ENCODE measurements around the gene WWOX.

The WWOX gene

GRCh38 chr16:78760611-78761010 is 661.2 kb downstream of the WWOX start:
- CTCF ChIA-PET, result no interaction called here

DNA sequence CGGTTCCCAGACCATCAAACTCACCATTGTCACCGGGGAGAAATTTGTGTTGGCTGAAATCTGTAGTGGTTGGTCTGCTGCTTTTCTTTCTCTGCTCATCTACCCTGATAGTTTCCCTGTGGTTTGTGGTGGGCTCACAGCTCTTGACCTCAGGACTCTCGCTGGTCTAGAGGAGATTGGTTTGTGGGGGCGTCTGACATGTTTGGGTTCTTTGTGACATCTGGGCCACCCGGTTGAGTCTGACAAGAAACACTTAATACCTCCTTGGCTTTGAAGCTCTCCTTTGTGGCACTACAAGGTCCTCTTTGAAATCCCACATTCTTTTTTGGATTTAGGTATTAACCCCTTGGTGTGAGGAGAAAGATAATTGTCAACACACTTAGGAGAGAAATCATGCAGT is 662.0 kb downstream of the WWOX start:
- DNase-seq (ENCODE audit: low read depth, low spot score), result no peak
- ChIA-PET CTCF (no interaction called here), POLR2A (no interaction called here)
- TF ChIP-seq, protein P1, sequence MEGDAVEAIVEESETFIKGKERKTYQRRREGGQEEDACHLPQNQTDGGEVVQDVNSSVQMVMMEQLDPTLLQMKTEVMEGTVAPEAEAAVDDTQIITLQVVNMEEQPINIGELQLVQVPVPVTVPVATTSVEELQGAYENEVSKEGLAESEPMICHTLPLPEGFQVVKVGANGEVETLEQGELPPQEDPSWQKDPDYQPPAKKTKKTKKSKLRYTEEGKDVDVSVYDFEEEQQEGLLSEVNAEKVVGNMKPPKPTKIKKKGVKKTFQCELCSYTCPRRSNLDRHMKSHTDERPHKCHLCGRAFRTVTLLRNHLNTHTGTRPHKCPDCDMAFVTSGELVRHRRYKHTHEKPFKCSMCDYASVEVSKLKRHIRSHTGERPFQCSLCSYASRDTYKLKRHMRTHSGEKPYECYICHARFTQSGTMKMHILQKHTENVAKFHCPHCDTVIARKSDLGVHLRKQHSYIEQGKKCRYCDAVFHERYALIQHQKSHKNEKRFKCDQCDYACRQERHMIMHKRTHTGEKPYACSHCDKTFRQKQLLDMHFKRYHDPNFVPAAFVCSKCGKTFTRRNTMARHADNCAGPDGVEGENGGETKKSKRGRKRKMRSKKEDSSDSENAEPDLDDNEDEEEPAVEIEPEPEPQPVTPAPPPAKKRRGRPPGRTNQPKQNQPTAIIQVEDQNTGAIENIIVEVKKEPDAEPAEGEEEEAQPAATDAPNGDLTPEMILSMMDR (IDR thresholded peaks at IDR 0.05; ENCODE audit: insufficient read depth, low read length, missing control alignments), result no peak
- no peak overlapping the region for H3K4me3 ChIP-seq (ENCODE audit: low read depth, low read length)

More at GRCh38 chr16:78760611-78761010, 661.2 kb downstream of the WWOX start:
- POLR2A ChIA-PET, result no interaction called here
- DNase-seq (ENCODE audit: low read depth, low spot score), result no peak
- TF ChIP-seq, protein P1 (IDR thresholded peaks at IDR 0.05; ENCODE audit: insufficient read depth, low read length, missing control alignments), result no peak
- no peak overlapping the region for H3K4me3 ChIP-seq (ENCODE audit: low read depth, low read length)

DNA sequence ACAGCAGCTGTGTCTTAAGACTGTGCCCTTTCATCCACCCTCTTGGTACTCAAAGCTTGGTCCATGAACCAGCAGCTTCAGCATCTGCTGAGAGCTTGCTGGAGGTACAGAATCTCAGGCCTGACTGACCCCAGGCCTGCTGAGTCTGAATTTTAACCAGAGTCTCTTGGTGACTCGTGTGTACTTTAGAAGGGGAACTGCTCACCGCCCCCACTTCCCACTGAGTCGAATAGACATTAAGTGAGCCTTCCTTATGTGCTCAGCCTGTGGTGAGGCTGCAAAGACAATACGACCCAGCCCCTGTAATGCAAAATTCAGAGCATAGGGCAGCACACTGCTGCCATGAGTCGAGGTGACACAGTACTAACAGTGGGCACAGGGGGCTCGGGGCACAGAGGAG is 662.8 kb downstream of the WWOX start:
- POLR2A ChIA-PET, result no interaction called here
- no peak for DNase-seq (ENCODE audit: low read depth, low spot score)
- no peak overlapping the region for H3K4me3 ChIP-seq (ENCODE audit: low read depth, low read length)
- TF ChIP-seq, protein P1 (IDR thresholded peaks at IDR 0.05; ENCODE audit: insufficient read depth, low read length, missing control alignments), result no peak
- CTCF ChIA-PET, result no interaction called here

DNA sequence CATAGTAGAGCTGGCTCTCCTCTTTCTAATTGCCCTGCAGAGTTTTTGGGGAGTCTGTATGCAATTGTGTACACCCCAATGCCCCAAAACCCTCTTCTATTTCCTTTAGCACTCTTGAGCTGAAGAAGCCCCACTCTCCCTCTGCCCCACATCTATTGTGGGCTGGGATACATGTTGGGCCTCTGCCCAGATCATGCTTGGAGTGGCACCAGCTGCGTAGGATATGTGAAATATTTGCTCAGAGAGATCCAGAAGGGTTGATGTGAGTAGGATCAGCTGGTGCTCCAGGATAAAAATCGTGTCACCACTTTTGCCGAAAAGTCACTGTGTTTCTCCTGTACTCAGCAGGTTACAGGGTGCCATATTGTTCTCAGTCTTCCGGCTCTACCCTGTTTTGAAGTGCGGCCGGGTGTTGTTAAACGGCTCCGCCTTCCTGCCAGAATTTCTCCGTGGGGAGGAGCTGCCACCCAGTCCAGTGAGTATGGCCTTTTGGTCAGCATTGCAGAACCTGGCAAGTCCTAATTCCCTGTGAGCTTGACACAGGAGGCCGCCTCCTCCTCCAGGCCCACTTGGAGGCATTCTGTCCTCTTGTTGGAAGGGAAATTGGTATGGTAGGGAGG is 664.5 kb downstream of the WWOX start:
- CTCF ChIA-PET, result no interaction called here
- POLR2A ChIA-PET, result no interaction called here
- TF ChIP-seq, protein P1 (IDR thresholded peaks at IDR 0.05; ENCODE audit: insufficient read depth, low read length, missing control alignments), result no peak
- no peak overlapping the region for H3K4me3 ChIP-seq (ENCODE audit: low read depth, low read length)
- no peak for DNase-seq (ENCODE audit: low read depth, low spot score)

- ChIA-PET POLR2A (no interaction called here), CTCF (no interaction called here)
- no peak overlapping the region for H3K4me3 ChIP-seq (ENCODE audit: low read depth, low read length)
- TF ChIP-seq, protein P1 (IDR thresholded peaks at IDR 0.05; ENCODE audit: insufficient read depth, low read length, missing control alignments), result no peak
- no peak for DNase-seq (ENCODE audit: low read depth, low spot score)
Observed at GRCh38 chr16:78764478-78764877, 665.0 kb downstream of the WWOX start.

GRCh38 chr16:78768226-78768625 is 668.8 kb downstream of the WWOX start:
- CTCF ChIA-PET, result no interaction called here

More at GRCh38 chr16:78768226-78768625, 668.8 kb downstream of the WWOX start:
- H3K4me3 ChIP-seq (ENCODE audit: low read depth, low read length), result no peak overlapping the region
- TF ChIP-seq, protein P1 (IDR thresholded peaks at IDR 0.05; ENCODE audit: insufficient read depth, low read length, missing control alignments), result no peak
- no peak for DNase-seq (ENCODE audit: low read depth, low spot score)
- POLR2A ChIA-PET, result no interaction called here

All from AG04449 (cell line).